ENCODE results near the gene RANBP10.
"Not testable (repeated sequence)": the region's sequence is repeated elsewhere in the genome, so short reads cannot be mapped to it uniquely, and the experiment has no call there.

Gene RANBP10

GRCh38 chr16:67704110-67704509 lies 102.2 kb downstream of the RANBP10 start:
- no peak for TF ChIP-seq CTCF (IDR thresholded peaks at IDR 0.05; ENCODE audit: low read depth, low read length)
- DNase-seq (ENCODE audit: extremely low read depth, low read depth), result no peak

GRCh38 chr16:67703626-67704025 lies 102.7 kb downstream of the RANBP10 start:
- no peak for DNase-seq (ENCODE audit: extremely low read depth, low read depth)
- TF ChIP-seq CTCF (IDR thresholded peaks at IDR 0.05; ENCODE audit: low read depth, low read length), result no peak

- DNase-seq (ENCODE audit: extremely low read depth, low read depth), result no peak
- no peak for TF ChIP-seq CTCF (IDR thresholded peaks at IDR 0.05; ENCODE audit: low read depth, low read length)
Observed at GRCh38 chr16:67702130-67702529, 104.2 kb downstream of the RANBP10 start.

GRCh38 chr16:67701420-67701819 lies 104.9 kb downstream of the RANBP10 start:
- no peak for TF ChIP-seq CTCF (IDR thresholded peaks at IDR 0.05; ENCODE audit: low read depth, low read length)
- no peak for DNase-seq (ENCODE audit: extremely low read depth, low read depth)

- no peak for DNase-seq (ENCODE audit: extremely low read depth, low read depth)
- no peak for TF ChIP-seq CTCF (IDR thresholded peaks at IDR 0.05; ENCODE audit: low read depth, low read length)
Observed at GRCh38 chr16:67699265-67699664, 107.1 kb downstream of the RANBP10 start.

- DNase-seq (ENCODE audit: extremely low read depth, low read depth), result no peak
- no peak for TF ChIP-seq CTCF (IDR thresholded peaks at IDR 0.05; ENCODE audit: low read depth, low read length)
Observed at GRCh38 chr16:67697422-67698185, 108.8 kb downstream of the RANBP10 start.

GRCh38 chr16:67694611-67695010 lies 111.7 kb downstream of the RANBP10 start:
- DNase-seq (ENCODE audit: extremely low read depth, low read depth), result no peak
- no peak for TF ChIP-seq CTCF (IDR thresholded peaks at IDR 0.05; ENCODE audit: low read depth, low read length)

GRCh38 chr16:67693517-67694285 lies 112.7 kb downstream of the RANBP10 start:
- not testable (repeated sequence) for DNase-seq (ENCODE audit: extremely low read depth, low read depth)
